ENCODE results near the gene NR5A2.
A peak's percentile ranks its signal among the peaks of the same experiment; 100 is the strongest.

The NR5A2 gene

GRCh38 chr1:200075522-200075921, 48.0 kb downstream of the NR5A2 start:
- DNase-seq, result no peak

- DNase-seq, result no peak
These were observed 48.5 kb downstream of the NR5A2 start for GRCh38 chr1:200075938-200076546.

DNA sequence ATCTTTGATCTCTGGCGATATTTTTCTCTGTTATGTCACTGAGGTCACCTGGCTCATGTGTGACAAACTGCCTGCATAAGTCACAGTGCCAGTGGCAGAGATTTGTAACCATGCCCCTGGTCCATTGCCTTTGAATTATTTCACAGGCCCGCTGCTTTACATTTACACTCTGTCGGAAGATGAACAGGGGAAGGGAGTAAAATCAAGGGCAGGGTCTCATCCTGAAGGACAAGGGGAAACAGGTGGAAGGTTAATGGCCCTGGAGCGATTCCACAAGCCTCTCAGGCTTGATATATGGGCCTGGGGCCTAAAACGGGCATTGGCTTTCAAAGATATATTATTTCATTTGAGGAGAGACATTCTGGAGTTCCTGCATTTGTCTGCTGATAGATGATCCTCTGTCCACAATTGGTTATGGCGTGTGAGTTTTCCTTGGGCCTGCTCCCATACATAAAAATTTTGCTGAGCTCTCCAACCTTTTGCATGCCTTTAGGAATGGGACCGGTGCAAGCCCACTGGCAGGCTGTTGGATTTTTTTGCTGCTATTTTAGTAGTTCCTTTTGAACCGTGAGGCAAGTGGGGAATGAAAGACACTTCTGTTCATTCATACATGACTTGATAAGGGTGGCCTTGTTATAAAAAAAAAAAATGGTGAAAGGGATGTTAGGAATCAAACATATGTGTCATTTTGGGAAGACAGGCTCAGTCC, 51.9 kb downstream of the NR5A2 start:
- DNase-seq, result no peak

DNA sequence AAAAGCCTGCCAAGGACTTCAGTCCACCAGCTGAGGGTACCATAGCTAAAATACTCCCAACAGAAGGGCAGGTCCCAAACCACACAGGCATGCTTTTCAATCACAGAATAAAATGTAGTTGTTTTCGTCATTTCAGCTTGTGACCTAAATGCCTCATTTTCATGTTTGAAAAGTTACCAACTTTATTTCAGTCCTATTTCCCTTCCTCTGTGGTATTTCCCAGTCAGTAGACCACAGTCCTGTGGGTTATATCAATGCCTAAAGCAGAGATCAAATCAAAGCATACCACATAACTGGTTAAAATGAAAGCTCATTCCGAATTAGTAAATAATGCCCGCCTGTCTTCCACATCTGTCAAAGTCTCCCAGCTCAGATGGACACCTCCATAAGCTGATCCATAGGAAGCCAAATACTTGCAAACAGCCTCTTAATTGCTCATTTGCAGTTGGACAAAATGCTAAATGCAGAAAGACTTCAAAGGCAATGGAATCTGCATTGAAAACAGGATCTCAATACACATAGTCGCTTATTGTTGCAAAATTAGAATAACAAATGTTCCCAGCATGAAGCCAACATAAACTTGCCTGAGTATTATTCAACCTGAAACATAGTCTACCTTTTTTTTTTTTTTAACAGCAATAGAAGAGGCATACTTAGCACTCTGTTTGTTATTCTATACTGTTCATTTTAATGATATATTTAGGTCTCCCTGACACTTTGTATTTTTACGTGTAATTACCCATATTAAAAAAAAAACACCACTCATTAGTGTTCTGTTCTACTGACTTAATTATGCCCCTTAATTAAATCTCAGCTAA, 53.9 kb downstream of the NR5A2 start:
- DNase-seq, result no peak

DNA sequence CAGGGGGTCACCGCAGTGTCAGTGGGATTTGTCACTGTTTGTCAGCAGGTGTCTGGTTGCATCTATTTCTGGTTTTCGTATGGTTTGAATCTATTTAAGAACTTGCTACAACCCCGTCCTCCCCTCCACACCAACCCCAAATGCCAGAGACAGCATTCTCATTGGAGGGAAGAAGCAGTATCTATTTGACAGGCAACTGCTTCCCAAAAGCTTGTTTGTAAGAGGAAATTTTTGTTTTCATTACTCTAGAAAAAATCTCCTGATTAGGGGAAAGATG, 54.4 kb downstream of the NR5A2 start:
- no peak for DNase-seq

DNA sequence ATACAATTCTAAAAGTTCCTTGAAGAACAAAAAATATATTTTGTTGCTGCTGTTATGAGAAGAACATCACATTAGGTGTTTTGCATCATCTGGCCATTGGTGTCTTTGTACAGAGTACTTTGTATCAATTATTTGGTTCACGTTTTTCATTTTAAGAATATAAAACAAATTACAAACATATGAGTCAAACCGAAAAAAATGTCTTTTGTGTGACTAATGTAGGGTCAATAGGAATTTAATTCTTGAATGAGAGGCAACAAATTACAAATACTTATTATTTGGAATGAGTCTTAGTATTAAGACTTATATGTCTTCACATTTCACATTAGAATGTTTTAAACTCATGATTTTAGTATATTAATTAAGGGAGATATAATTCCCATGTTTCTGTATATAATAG, 54.8 kb downstream of the NR5A2 start:
- no peak for DNase-seq

GRCh38 chr1:200090252-200091159, 63.0 kb downstream of the NR5A2 start:
- no peak for DNase-seq

DNA sequence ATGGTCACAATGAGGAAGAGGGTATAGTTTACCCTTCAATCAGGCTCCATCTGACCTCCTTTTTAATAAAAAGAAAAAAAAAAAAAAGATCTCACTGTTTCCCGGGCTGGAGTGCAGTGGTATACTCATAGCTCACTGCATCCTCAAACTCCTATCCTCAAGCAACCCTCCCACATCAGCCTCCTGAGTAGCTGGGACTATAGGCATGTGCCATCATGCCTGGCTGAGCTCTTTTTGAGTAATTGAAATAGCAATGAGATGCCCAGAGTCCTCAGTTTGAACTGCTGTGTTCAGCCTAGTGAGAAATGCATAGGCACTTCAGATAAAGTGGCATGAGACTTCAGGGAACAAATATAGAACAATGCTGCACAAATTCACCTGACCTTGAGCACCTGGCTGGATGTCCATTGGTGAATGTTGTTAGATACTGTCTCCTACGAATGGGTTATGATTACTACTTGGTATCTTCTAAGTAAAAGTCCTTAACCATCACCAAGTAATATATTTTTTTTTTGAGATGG, 67.6 kb downstream of the NR5A2 start:
- DNase-seq, result no peak

GRCh38 chr1:200096774-200097173, 69.3 kb downstream of the NR5A2 start:
- no peak for DNase-seq

- DNase-seq, result no peak
These were observed 71.5 kb downstream of the NR5A2 start for GRCh38 chr1:200099040-200099439.

GRCh38 chr1:200103966-200104583, 76.6 kb downstream of the NR5A2 start:
- DNase-seq, result no peak

GRCh38 chr1:200107004-200107470, 79.5 kb downstream of the NR5A2 start:
- DNase-seq, result no peak

DNA sequence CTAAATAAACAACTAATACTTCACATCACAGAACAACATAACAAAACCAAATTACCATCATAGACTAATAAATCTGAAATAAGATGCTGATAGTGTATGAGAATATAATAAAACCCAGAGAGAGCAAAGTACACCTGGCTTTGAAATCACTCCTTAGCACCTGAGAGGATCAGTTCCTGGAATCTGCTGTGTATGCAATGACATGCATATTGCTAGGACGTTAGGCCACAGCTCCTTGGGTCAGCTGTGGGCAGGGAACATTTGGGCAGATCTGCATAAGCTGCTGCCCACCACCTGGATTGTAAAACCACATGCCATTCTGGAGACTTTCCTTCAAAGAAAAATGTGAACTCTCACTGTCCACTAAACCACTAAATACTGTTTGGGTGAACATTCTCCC, 81.1 kb downstream of the NR5A2 start:
- DNase-seq, result no peak

- DNase-seq, result no peak
These were observed 84.8 kb downstream of the NR5A2 start for GRCh38 chr1:200112290-200112689.

GRCh38 chr1:200115532-200115931, 88.0 kb downstream of the NR5A2 start:
- DNase-seq, result no peak

DNA sequence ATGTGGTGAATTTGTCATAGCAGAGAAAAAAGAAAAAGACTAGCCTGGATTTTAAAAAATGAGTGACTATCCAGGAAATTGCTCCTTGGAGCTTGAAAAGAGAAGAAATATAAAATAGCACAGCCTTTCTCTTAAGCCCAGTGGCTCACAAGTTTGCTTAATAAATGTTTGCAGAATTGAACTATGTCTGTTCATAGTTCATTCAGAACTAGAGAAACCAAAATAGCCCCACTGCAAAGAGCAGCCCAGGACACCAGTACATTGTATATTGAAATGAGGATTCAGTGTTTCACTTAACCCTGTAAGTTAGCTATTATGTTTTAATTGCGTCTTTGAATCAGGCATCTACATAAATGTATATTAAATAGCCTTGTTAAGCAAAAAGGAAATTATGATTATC, 88.8 kb downstream of the NR5A2 start:
- DNase-seq, result no peak

DNA sequence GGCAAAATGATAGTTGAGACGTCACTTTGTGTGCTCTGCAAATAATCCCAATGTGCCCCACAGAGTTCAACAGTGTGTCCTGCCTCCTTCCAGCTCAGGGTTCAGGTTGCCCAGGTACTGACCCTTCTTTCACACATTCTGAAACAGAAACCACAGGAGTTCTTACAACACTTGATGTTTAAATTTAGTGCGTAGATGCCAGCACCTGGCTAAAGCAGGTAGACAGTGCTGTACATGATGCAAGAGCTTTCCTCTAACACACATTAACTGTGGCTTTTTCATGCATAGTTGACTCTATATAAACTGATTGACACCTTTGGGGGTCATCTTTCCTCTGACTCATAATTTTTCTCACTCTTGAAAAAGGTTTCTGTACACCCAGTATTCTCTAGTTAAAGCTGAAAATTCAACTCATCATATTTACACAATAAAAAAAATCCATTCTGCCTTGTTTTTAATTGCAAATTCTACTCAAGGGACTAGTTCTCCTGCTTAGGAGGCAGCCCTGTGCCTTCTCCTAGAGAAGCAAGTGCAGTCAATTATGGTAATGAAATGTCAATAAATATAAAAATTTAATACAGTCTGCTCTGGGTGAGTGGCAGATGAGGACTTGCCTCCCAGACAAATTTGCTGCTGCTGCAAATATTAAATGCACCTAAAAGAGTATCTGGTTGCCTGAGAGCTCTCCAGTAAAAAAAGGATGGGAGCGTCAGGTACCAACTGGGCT, 91.4 kb downstream of the NR5A2 start:
- peak; percentile 58 for DNase-seq

- DNase-seq, result no peak
These were observed 93.9 kb downstream of the NR5A2 start for GRCh38 chr1:200121421-200121820.

DNA sequence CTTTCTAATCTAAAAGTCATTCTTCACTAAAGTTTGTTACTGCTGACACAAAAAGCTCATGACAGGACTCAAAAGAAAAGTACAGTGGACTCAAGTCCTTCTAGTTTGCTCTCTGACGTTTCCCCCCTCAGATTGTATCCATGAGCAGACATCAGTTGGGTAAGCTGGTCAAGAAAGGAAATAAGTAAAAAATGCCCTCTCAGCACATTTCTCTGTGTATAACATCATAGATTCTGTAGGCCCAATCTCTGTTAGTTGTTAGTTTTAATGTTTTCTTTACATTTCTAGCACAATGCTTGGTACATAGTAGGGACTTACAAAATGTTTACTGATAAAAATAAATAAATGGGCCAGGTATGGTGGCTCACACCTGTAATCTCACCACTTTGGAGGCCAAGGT, 96.8 kb downstream of the NR5A2 start:
- DNase-seq, result no peak

DNA sequence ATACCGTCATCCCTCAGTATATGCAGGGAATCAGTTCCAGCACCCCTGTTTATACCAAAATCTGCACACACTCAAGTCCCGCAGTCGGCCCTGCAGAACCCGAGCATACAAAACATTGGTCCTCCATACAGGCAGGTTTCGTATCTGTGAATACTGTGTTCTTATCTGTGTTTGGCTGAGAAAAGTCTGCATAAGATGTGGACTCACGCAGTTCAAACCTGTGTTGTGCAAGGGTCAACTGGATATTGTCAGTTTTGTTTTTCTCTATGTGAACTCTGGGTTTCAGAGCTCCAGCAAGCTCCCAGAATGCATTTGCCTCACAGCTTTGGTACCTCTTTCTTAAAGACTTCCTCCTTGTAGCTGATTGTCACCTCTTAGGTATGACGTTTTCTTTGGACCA, 100.6 kb downstream of the NR5A2 start:
- no peak for DNase-seq
